GM23248 (cell line): ENCODE measurements around the gene SLC45A1.

Experiments
- EZH2 ChIP-seq: fragments of 200-600 bp; sonication (generic); IDR thresholded peaks from 2 replicates; pipeline ENCODE4 v1.6.1; 2018; ENCODE audit warnings: antibody characterized with exemption, mild to moderate bottlenecking; ENCODE audit not compliant: insufficient read depth, poor library complexity, severe bottlenecking
- EZH2phosphoT487 ChIP-seq: fragments of 200-600 bp; sonication (generic); IDR thresholded peaks from 2 replicates; pipeline ENCODE4 v1.6.1; 2018; ENCODE audit warnings: antibody characterized with exemption, moderate library complexity, mild to moderate bottlenecking, low read depth; ENCODE audit not compliant: insufficient read depth

DNA sequence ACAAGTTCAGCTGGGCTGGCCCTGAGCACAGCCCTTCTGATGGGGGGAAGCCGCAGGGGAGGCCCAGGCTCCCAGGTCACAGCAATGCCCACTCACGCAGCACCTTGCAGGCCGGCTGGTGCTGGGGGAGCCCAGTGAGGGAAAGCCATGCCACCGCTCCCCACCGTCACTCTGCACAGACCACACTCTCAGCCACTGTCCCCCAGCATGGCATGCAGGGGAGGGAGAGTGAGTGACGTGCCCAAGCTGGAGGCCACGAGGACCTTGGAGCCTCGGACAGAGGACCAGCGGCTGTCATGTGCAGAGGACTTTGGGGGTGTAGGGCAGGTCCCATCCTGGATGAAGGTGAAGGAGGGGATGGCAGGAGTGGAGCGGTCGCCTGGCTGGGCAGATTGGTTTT lies 25.1 kb downstream of the SLC45A1 start:
- TF ChIP-seq EZH2 (no peak), EZH2phosphoT487 (no peak)
